ENCODE data around the gene CASQ2. TPM values are rescaled to one million over a fixed set of nuclear protein-coding genes. Genes with fewer than 3 reads are reported as not detected.

CASQ2 gene
- total and polyA plus RNA-seq, 3 donors from 2014 or later: 0.74 to 8.6 (median 1.9) TPM

DNA sequence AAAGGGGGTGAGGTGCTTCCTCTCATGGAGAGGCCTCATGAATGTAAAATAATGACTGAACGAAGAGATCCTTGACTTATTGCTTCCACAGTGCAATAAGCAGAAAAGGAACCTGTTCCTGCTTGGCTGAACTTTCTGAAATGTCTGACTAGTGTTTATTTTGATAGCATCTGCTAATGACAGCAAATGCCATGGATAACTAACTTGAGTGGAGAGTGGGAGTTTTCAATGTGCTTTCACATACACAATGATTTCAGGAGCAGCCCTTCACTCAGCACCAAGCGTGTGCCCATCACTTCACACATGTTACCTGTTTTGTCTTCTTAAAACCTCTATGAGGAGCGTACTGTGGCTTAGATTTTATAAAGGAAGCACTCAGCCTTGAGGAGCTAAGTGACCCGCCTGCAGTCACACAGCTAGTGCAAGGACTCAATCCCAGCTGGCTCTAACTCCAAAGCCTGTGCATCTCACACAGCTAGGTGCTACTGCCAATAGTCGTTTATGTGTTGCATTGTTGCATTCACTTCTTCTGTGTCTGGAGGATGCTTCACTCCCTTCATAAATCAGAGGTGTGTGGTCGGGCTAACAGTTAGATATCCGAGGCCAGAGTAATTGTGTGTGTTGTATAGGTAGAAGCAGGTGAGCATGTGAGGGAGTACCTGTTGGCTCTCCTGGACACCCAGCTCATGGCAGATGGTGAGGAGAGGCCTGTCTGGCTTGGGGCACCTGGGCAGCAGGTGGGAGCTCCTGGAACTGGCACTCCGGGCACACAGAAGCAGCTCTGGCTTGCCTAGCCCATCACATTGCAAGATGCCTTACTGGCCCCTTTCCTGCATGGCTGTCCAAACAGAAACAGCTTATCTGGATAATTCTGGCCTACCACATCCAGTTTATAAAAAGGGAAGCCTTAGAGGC, 12.8 kb downstream of the CASQ2 start:
- H3K9me3 ChIP-seq: no peaks in the 10 kb centered on the region
- WGBS, 2 donors: 76 to 85% methylated on average over 8 of the region's 8 CpGs
- H3K4me3 ChIP-seq: no peak overlapping the region
- intact Hi-C loops (cut with DNase I; ENCODE audit: low total_unique reads): no loop called here
- no peaks in the 10 kb centered on the region for H3K36me3 ChIP-seq (ENCODE audit: low read depth, missing control alignments)
- TF ChIP-seq, protein P1, sequence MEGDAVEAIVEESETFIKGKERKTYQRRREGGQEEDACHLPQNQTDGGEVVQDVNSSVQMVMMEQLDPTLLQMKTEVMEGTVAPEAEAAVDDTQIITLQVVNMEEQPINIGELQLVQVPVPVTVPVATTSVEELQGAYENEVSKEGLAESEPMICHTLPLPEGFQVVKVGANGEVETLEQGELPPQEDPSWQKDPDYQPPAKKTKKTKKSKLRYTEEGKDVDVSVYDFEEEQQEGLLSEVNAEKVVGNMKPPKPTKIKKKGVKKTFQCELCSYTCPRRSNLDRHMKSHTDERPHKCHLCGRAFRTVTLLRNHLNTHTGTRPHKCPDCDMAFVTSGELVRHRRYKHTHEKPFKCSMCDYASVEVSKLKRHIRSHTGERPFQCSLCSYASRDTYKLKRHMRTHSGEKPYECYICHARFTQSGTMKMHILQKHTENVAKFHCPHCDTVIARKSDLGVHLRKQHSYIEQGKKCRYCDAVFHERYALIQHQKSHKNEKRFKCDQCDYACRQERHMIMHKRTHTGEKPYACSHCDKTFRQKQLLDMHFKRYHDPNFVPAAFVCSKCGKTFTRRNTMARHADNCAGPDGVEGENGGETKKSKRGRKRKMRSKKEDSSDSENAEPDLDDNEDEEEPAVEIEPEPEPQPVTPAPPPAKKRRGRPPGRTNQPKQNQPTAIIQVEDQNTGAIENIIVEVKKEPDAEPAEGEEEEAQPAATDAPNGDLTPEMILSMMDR (IDR thresholded peaks at IDR 0.05): no peak
- no peak for TF ChIP-seq POLR2A (IDR thresholded peaks at IDR 0.05)
- DNase-seq: no peak
- no peaks in the 10 kb centered on the region for H3K27me3 ChIP-seq
- no peaks in the 10 kb centered on the region for H3K4me1 ChIP-seq
- no peak overlapping the region for H3K27ac ChIP-seq

DNA sequence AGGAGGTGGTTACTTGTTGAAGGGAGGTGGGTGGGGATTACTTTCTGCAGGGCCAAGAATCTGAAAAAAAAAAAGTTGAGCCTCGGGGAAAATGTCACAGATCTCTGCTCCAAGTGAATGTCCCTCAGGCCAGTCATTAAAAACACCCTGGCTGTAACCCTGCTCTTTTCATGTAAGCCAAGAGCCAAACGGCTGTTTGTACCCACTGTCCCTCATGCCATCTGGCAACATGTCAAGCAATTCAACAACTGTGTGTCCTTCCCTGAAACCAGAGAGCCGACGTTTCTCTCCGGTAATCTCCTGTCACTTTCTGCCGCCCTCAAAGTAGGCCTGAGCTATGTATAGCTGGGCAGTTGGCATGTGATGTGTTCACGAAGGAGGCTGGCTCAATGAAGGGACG, 14.7 kb downstream of the CASQ2 start:
- TF ChIP-seq, protein P1 (IDR thresholded peaks at IDR 0.05): no peak
- TF ChIP-seq POLR2A (IDR thresholded peaks at IDR 0.05): no peak
- H3K9me3 ChIP-seq: no peaks in the 10 kb centered on the region
- no peak overlapping the region for H3K27ac ChIP-seq
- no peaks in the 10 kb centered on the region for H3K4me1 ChIP-seq
- no peaks in the 10 kb centered on the region for H3K36me3 ChIP-seq (ENCODE audit: low read depth, missing control alignments)
- WGBS, 2 donors: 62 to 71% methylated on average over 7 of the region's 8 CpGs
- no peaks in the 10 kb centered on the region for H3K27me3 ChIP-seq
- intact Hi-C loops (cut with DNase I; ENCODE audit: low total_unique reads): no loop called here
- no peak overlapping the region for H3K4me3 ChIP-seq
- no peak for DNase-seq

DNA sequence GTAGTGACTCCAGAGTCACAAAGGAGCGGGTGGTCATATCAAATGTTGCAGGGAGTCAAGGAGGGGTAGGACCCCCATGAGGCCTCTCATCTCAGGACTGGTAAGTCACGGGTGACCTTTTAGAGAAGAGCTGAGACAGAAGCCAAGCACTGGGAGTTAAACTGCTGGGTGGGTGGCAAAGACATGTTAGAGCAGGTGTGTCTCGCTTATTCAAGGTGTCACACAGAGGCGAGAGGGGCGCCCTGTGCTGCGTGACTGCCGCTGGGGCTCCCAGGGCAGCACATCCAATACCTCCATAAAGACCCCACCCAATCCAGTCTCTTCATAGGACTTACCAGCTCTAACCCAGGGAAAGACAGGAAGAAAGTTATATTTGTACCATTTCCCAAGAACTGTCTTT, 15.2 kb downstream of the CASQ2 start:
- Histone ChIP-seq H3K27me3 (no peaks in the 10 kb centered on the region), H3K9me3 (no peaks in the 10 kb centered on the region), H3K36me3 (ENCODE audit: low read depth, missing control alignments) (no peaks in the 10 kb centered on the region), H3K4me3 (no peak overlapping the region), H3K27ac (no peak overlapping the region), H3K4me1 (no peaks in the 10 kb centered on the region)
- 90 to 96% methylated on average over 7 of the region's 7 CpGs for WGBS, 2 donors
- intact Hi-C loops (cut with DNase I; ENCODE audit: low total_unique reads): no loop called here
- no peak for DNase-seq
- TF ChIP-seq, protein P1 (IDR thresholded peaks at IDR 0.05): no peak
- TF ChIP-seq POLR2A (IDR thresholded peaks at IDR 0.05): no peak

- Histone ChIP-seq H3K9me3 (no peaks in the 10 kb centered on the region), H3K4me1 (no peaks in the 10 kb centered on the region), H3K27ac (no peak overlapping the region), H3K27me3 (no peaks in the 10 kb centered on the region), H3K36me3 (ENCODE audit: low read depth, missing control alignments) (no peaks in the 10 kb centered on the region), H3K4me3 (no peak overlapping the region)
- TF ChIP-seq POLR2A (IDR thresholded peaks at IDR 0.05): no peak
- TF ChIP-seq, protein P1 (IDR thresholded peaks at IDR 0.05): no peak
- 51 to 55% methylated on average over 5 of the region's 5 CpGs for WGBS, 2 donors
- DNase-seq: no peak
- intact Hi-C loops (cut with DNase I; ENCODE audit: low total_unique reads): no loop called here
These were observed 19.9 kb downstream of the CASQ2 start for GRCh38 chr1:115748401-115749150.

All from testis (tissue), 3 donors.